Thyroid gland (tissue), 4 donors: ENCODE measurements around the gene TTLL5. TPM values are rescaled to one million over a fixed set of nuclear protein-coding genes. Genes with fewer than 3 reads are reported as not detected.

Experiments
- DNase-seq, 2 donors: peaks; one replicate each; pipeline ENCODE4 v3.0.0-alpha.2; 2019
- H3K27ac ChIP-seq, 3 donors: fragments of 200-600 bp; sonication (generic); 1 replicate in 2 of 3; 2 replicates in 1 of 3; pipeline ENCODE4 v1.5.1; 2016 to 2019; ENCODE audit warnings: mild to moderate bottlenecking in 1 of 3, moderate library complexity in 1 of 3
- H3K27me3 ChIP-seq: fragments of 200-600 bp; sonication (generic); one replicate; pipeline ENCODE4 v1.5.1; 2019
- H3K36me3 ChIP-seq, 2 donors: fragments of 200-600 bp; sonication (generic); one replicate each; pipeline ENCODE4 v1.5.1; 2016 to 2019
- H3K4me1 ChIP-seq, 2 donors: fragments of 200-600 bp; sonication (generic); one replicate each; pipeline ENCODE4 v1.5.1; 2017 to 2019
- H3K4me3 ChIP-seq, 3 donors: fragments of 200-600 bp; sonication (generic); replicated peaks in 1 of 3; 1 replicate in 2 of 3; 2 replicates in 1 of 3; pipeline ENCODE4 v1.5.1; 2016; ENCODE audit warnings: mild to moderate bottlenecking in 1 of 3
- H3K9me3 ChIP-seq: fragments of 200-600 bp; sonication (generic); one replicate; pipeline ENCODE4 v1.5.1; 2017
- CTCF ChIP-seq, 6 experiments: fragments of 200-600 bp in 3 of 6; fragments of 450-650 bp in 3 of 6; sonication (generic) in 3 of 6; IDR thresholded peaks; one replicate each; pipeline ENCODE4 v1.5.1; 2016 to 2019; ENCODE audit warnings: antibody characterized with exemption in 6 of 6, mild to moderate bottlenecking in 2 of 6, inconsistent platforms in 1 of 6, moderate library complexity in 1 of 6
- POLR2A ChIP-seq, 2 donors: fragments of 450-650 bp; IDR thresholded peaks; one replicate each; pipeline ENCODE4 v1.6.1; 2017; ENCODE audit warnings: antibody characterized with exemption in 2 of 2, mild to moderate bottlenecking in 2 of 2, moderate library complexity in 1 of 2
- WGBS, 2 donors: methylation state at CpG; one replicate each; pipeline ENCODE4 v1.1.5; 2017; 5-methylcytosine and 5-hydroxymethylcytosine counted together
- intact Hi-C: fragments of 100-400 bp; cut with DNase I; formaldehyde crosslinking; loops from one replicate; pipeline ENCODE4 v1.15.1; 2023
- total RNA-seq, 4 donors: library from RNA; depleted of rRNA; stranded (reverse); fragments of >200 nt; gene quantifications; one replicate each; pipeline ENCODE4 v1.2.3, GENCODE V29; 2016

TTLL5 gene
- total RNA-seq, 4 donors from 2014 or later, result 31.8 to 65.1 (median 35.7) TPM

- 75% methylated on average over 8 of the region's 8 CpGs for WGBS, 2 donors
Observed at GRCh38 chr14:75969891-75970290, 308.8 kb downstream of the TTLL5 start.

GRCh38 chr14:75970989-75971388, 309.9 kb downstream of the TTLL5 start:
- no peaks in the 10 kb centered on the region for H3K27me3 ChIP-seq
- no peak overlapping the region for H3K4me3 ChIP-seq
- no peak overlapping the region for H3K27ac ChIP-seq
- intact Hi-C loops, result no loop called here
- 68 to 86% methylated on average over 5 to 9 of the region's 9 CpGs for WGBS, 2 donors
- H3K36me3 ChIP-seq, result no peaks in the 10 kb centered on the region
- TF ChIP-seq CTCF (IDR thresholded peaks at IDR 0.05) (no peak), POLR2A (IDR thresholded peaks at IDR 0.05) (no peak)
- no peaks in the 10 kb centered on the region for H3K9me3 ChIP-seq
- no peak for DNase-seq
- H3K4me1 ChIP-seq, result no peaks in the 10 kb centered on the region

More at GRCh38 chr14:75969891-75970290, 308.8 kb downstream of the TTLL5 start:
- Histone ChIP-seq H3K4me1 (no peaks in the 10 kb centered on the region), H3K36me3 (peaks cover 0 to under 1% of the 10 kb centered on the region in 2 donors), H3K9me3 (no peaks in the 10 kb centered on the region), H3K4me3 (no peak overlapping the region), H3K27me3 (no peaks in the 10 kb centered on the region), H3K27ac (no peak overlapping the region)
- no peak for TF ChIP-seq CTCF (IDR thresholded peaks at IDR 0.05)
- TF ChIP-seq POLR2A (IDR thresholded peaks at IDR 0.05), result no peak
- no peak for DNase-seq
- intact Hi-C loops, result no loop called here

GRCh38 chr14:75971509-75971908, 310.5 kb downstream of the TTLL5 start:
- Histone ChIP-seq H3K27ac (no peak overlapping the region), H3K36me3 (no peaks in the 10 kb centered on the region), H3K4me1 (no peaks in the 10 kb centered on the region), H3K9me3 (no peaks in the 10 kb centered on the region), H3K27me3 (no peaks in the 10 kb centered on the region), H3K4me3 (no peak overlapping the region)
- WGBS, 2 donors, result 95 to 98% methylated on average over 12 to 15 of the region's 15 CpGs
- DNase-seq, result no peak
- intact Hi-C loops, result no loop called here
- TF ChIP-seq POLR2A (IDR thresholded peaks at IDR 0.05) (no peak), CTCF (IDR thresholded peaks at IDR 0.05) (no peak)

- DNase-seq, result no peak
- intact Hi-C loops, result no loop called here
- Histone ChIP-seq H3K4me3 (no peak overlapping the region), H3K9me3 (no peaks in the 10 kb centered on the region), H3K27ac (no peak overlapping the region), H3K27me3 (no peaks in the 10 kb centered on the region), H3K36me3 (no peaks in the 10 kb centered on the region), H3K4me1 (no peaks in the 10 kb centered on the region)
- TF ChIP-seq CTCF (IDR thresholded peaks at IDR 0.05), result no peak
- no peak for TF ChIP-seq POLR2A (IDR thresholded peaks at IDR 0.05)
- WGBS, 2 donors, result 57 to 62% methylated on average over 7 of the region's 7 CpGs
Observed at GRCh38 chr14:75972801-75973421, 311.9 kb downstream of the TTLL5 start.

- H3K27ac ChIP-seq, result no peak overlapping the region
- WGBS, 2 donors, result 67% methylated on average over 8 of the region's 8 CpGs
Observed at GRCh38 chr14:75976826-75977581, 316.0 kb downstream of the TTLL5 start.

More at GRCh38 chr14:75976826-75977581, 316.0 kb downstream of the TTLL5 start:
- Histone ChIP-seq H3K4me3 (no peak overlapping the region), H3K36me3 (no peaks in the 10 kb centered on the region), H3K4me1 (peaks cover 8 to 16% of the 10 kb centered on the region in 2 donors), H3K9me3 (no peaks in the 10 kb centered on the region), H3K27me3 (no peaks in the 10 kb centered on the region)
- intact Hi-C loops, result loop anchor here (5.0 kb wide), 1 partner anchor 180 kb away; no protein-coding TSS in a partner anchor
- no peak for DNase-seq
- TF ChIP-seq POLR2A (IDR thresholded peaks at IDR 0.05), result no peak
- TF ChIP-seq CTCF (IDR thresholded peaks at IDR 0.05), result no peak
